Measurements from ENCODE around the gene PKD2L1.

The PKD2L1 gene

DNA sequence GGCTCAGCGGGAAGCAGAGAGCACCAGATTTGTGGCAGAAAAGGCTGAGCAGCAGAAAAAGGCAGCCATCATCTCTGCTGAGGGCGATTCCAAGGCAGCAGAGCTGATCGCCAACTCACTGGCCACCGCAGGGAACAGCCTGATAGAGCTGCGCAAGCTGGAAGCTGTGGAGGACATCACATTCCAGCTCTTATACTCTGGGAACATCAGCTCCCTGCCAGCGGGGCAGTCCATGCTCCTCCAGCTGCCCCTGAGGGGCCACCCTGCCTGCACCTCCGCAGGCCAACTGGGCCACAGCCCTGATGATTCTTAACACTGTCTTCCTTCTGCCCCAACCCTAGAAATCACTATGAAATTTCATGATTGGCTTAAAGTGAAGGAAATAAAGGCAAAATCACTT lies 81.2 kb downstream of the PKD2L1 start:
- TF ChIP-seq ZNF274 (IDR thresholded peaks at IDR 0.05; ENCODE audit: low read depth, low read length), result no peak

DNA sequence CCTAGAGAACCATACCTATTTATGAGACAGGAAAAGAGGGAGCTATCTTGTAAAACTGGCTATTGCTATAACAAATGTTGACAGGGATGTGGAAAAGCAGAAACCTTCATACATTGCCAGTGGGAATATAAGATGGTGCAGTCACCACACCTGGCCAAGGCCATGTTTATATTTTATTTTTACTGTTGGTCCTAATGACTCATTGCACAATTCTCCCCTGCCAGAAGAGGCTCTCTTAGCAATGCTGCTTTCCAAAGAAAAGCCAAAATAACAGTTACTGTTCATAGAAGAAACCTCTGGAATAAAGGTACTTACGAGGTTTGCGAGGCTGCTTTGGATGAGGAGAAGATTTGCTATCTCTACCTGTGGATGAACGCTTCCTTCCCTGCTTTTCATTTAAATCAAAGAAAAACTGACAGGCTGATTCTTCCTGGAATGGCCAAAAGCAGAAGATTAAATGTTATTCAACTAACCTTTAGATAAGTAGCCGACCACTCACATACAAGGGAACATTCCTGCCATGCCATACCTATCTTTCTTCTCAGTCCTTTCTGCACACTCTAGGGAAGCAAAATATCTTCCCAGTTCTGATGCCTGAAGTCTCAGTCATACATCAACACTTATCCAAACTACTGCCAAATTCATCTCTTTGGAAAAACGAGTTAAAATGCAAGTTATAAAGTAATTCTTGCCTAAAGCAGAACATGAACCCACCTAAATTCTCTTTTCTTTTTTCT lies 84.4 kb downstream of the PKD2L1 start:
- H3K4me3 ChIP-seq (ENCODE audit: low read length), result no peak overlapping the region
- TF ChIP-seq ZNF274 (IDR thresholded peaks at IDR 0.05; ENCODE audit: low read depth, low read length), result no peak

More for the DNA sequence above, 81.2 kb downstream of the PKD2L1 start:
- no peak overlapping the region for H3K4me3 ChIP-seq (ENCODE audit: low read length)

DNA sequence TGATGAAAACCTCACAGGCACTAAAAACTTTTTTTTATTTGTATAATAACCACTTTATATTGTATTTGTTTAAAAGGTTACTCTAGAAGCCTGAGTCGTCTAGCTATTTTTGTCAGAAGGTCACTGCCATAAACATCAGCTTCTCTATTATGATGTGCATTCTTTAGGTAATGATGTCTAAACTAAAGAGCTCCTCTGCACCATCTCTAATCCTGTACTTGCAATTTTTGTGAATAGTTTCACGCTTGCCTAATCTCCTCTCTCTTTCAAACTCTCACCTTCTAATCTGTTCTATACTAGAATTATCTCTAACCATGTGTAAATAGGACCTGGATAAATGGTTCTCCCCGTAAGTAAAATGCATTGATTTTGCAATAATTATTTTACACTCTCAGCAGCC lies 90.2 kb downstream of the PKD2L1 start:
- no peak for TF ChIP-seq ZNF274 (IDR thresholded peaks at IDR 0.05; ENCODE audit: low read depth, low read length)

DNA sequence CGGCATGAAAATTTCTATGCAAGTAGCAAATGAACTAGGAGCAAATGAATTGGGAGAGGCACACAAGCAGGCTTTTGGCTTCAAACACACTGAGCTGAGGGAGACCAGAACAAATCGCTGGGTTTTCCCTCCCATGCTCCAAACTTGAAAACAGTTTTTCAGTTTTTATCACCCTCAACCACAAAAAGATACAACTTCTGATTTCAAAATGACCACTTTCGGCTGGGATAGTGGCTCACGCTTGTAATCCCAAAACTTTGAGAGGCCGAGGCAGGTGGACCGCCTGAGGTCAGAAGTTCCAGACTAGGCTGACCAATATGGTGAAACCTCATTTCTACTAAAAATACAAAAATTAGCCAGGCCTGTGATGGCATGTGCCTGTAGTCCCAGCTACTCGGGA lies 91.6 kb downstream of the PKD2L1 start:
- no peak overlapping the region for H3K4me3 ChIP-seq (ENCODE audit: low read length)
- TF ChIP-seq ZNF274 (IDR thresholded peaks at IDR 0.05; ENCODE audit: low read depth, low read length), result no peak

More for the DNA sequence above, 90.2 kb downstream of the PKD2L1 start:
- no peak overlapping the region for H3K4me3 ChIP-seq (ENCODE audit: low read length)
